PC-9 (cell line): ENCODE data around the gene APC.

Experiments
- CTCF ChIP-seq: fragments of 200-600 bp; sonication (generic); conservative IDR thresholded peaks from 2 replicates; pipeline ENCODE4 v1.6.1; 2017; ENCODE audit warnings: mixed run types, antibody characterized with exemption, mild to moderate bottlenecking, moderate library complexity
- EZH2 ChIP-seq: fragments of 200-600 bp; sonication (generic); IDR thresholded peaks from 2 replicates; pipeline ENCODE4 v1.8.0; 2017; ENCODE audit warnings: antibody characterized with exemption, low read depth

- TF ChIP-seq CTCF (no peak), EZH2 (no peak)
Observed at GRCh38 chr5:112690605-112691338, 46.9 kb upstream of the APC start.
